H1 (cell line): ENCODE results near the gene ZNF407. TPM values are rescaled to one million over a fixed set of nuclear protein-coding genes. Genes with fewer than 3 reads are reported as not detected.

ENCODE experiments used
- CTCF ChIA-PET: fragments of 300-600 bp; sonication (Branson Sonifier 250); formaldehyde crosslinking; loops from one replicate; lab custom pipeline; 2021; ENCODE audit not compliant: partially characterized antibody; lab: Charles Lee
- POLR2A ChIA-PET: fragments of 300-600 bp; sonication (Branson Sonifier 250); formaldehyde crosslinking; loops from one replicate; lab custom pipeline; 2021; ENCODE audit warnings: inconsistent platforms; ENCODE audit not compliant: partially characterized antibody; lab: Charles Lee
- DNase-seq, 2 experiments: peaks; one replicate each; pipeline versions ENCODE4 v3.0.0 to v3.0.0-alpha.2; 2010 to 2022; ENCODE audit warnings: low spot score in 2 of 2, low read depth in 1 of 2, mixed read lengths in 1 of 2
- FAIRE-seq: peaks from 2 replicates; lab custom pipeline; 2011; peaks lifted over from hg19 to GRCh38; lab: Jason Lieb, UNC
- H2AFZ ChIP-seq: 2 replicates; pipeline ENCODE4 v1.8.1; 2012; ENCODE audit warnings: low read length, inconsistent platforms
- H2AK5ac ChIP-seq: 2 replicates; pipeline ENCODE4 v1.6.1; 2013; ENCODE audit warnings: low read depth, low read length
- H2BK120ac ChIP-seq: replicated peaks from 2 replicates; pipeline ENCODE3; 2013; ENCODE audit warnings: low read depth, low read length, inconsistent platforms
- H2BK12ac ChIP-seq: 2 replicates; pipeline ENCODE4 v1.6.1; 2013; ENCODE audit warnings: low read depth, low read length
- H2BK15ac ChIP-seq: 2 replicates; pipeline ENCODE4 v1.6.1; 2013; ENCODE audit warnings: low read length
- H2BK20ac ChIP-seq: 2 replicates; pipeline ENCODE4 v1.6.1; 2013; ENCODE audit warnings: low read length
- H2BK5ac ChIP-seq: 2 replicates; pipeline ENCODE4 v1.6.1; 2013; ENCODE audit warnings: low read depth, low read length
- H3K14ac ChIP-seq: 2 replicates; pipeline ENCODE4 v1.6.1; 2013; ENCODE audit warnings: inconsistent platforms; ENCODE audit not compliant: insufficient read length
- H3K18ac ChIP-seq: 2 replicates; pipeline ENCODE4 v1.6.1; 2013; ENCODE audit warnings: low read length; ENCODE audit errors: extremely low read depth
- H3K23ac ChIP-seq: 2 replicates; pipeline ENCODE4 v1.6.1; 2013; ENCODE audit warnings: inconsistent platforms; ENCODE audit not compliant: insufficient read length
- H3K23me2 ChIP-seq: 2 replicates; pipeline ENCODE4 v1.6.1; 2013; ENCODE audit warnings: low read depth, low read length
- H3K27ac ChIP-seq: 2 replicates; pipeline ENCODE4 v1.6.1; 2011; ENCODE audit warnings: low read depth, low read length, inconsistent platforms
- H3K27me3 ChIP-seq, 4 experiments: replicated peaks in 1 of 4; 1 replicate in 1 of 4; 2 replicates in 3 of 4; pipeline versions ENCODE4 v1.6.1 to v1.8.1; 2011 to 2013; ENCODE audit warnings: low read length in 3 of 4, mild to moderate bottlenecking in 3 of 4, inconsistent platforms in 2 of 4, mixed read lengths in 2 of 4, moderate library complexity in 1 of 4; ENCODE audit not compliant: control insufficient read depth in 3 of 4, insufficient read depth in 3 of 4; ENCODE audit errors: extremely low read depth in 1 of 4
- H3K36me3 ChIP-seq, 4 experiments: 2 replicates each; pipeline versions ENCODE4 v1.6.1 to v1.8.1; 2011 to 2013; ENCODE audit warnings: mild to moderate bottlenecking in 4 of 4, low read length in 3 of 4, moderate library complexity in 2 of 4, control low read depth in 1 of 4, inconsistent platforms in 1 of 4; ENCODE audit not compliant: insufficient read depth in 4 of 4, control insufficient read depth in 2 of 4
- H3K4ac ChIP-seq: replicated peaks from 2 replicates; pipeline ENCODE3; 2013; ENCODE audit warnings: low read length, low read depth, mixed read lengths, inconsistent platforms; ENCODE audit not compliant: insufficient read length
- H3K4me1 ChIP-seq, 4 experiments: replicated peaks in 1 of 4; 1 replicate in 1 of 4; 2 replicates in 3 of 4; pipeline versions ENCODE4 v1.6.1 to v1.8.1; 2011 to 2013; ENCODE audit warnings: low read length in 3 of 4, inconsistent platforms in 2 of 4, mixed read lengths in 1 of 4; ENCODE audit not compliant: insufficient read depth in 4 of 4, control insufficient read depth in 3 of 4
- H3K4me2 ChIP-seq, 2 experiments: 2 replicates each; pipeline versions ENCODE4 v1.6.1 to v1.8.1; 2011 to 2013; ENCODE audit warnings: low read depth in 2 of 2, low read length in 2 of 2, control low read depth in 1 of 2, inconsistent platforms in 1 of 2, mild to moderate bottlenecking in 1 of 2; ENCODE audit not compliant: insufficient read depth in 1 of 2
- H3K4me3 ChIP-seq, 4 experiments: fragments of 200-600, 300-600 bp in 1 of 4; sonication (generic), shearing (Covaris generic), sonication (Bioruptor Twin) in 1 of 4; 2 replicates each; pipeline versions ENCODE4 v1.5.1 to v1.8.1; 2011 to 2016; ENCODE audit warnings: low read length in 4 of 4, low read depth in 3 of 4, control low read depth in 2 of 4, inconsistent platforms in 2 of 4, mild to moderate bottlenecking in 2 of 4, mixed read lengths in 1 of 4, moderate library complexity in 1 of 4; ENCODE audit not compliant: insufficient read depth in 2 of 4; ENCODE audit errors: extremely low read depth in 1 of 4
- H3K56ac ChIP-seq: replicated peaks from 2 replicates; pipeline ENCODE3; 2013; ENCODE audit warnings: low read depth, mild to moderate bottlenecking, mixed read lengths, low read length, inconsistent platforms; ENCODE audit not compliant: insufficient read length
- H3K79me1 ChIP-seq: 2 replicates; pipeline ENCODE4 v1.6.1; 2013; ENCODE audit warnings: low read depth, low read length, control low read depth
- H3K79me2 ChIP-seq, 2 experiments: 2 replicates each; pipeline versions ENCODE4 v1.6.1 to v1.8.1; 2012 to 2013; ENCODE audit warnings: low read length in 2 of 2, mild to moderate bottlenecking in 2 of 2, inconsistent platforms in 1 of 2; ENCODE audit not compliant: insufficient read depth in 2 of 2, control insufficient read depth in 1 of 2
- H3K9ac ChIP-seq, 4 experiments: replicated peaks in 1 of 4; 1 replicate in 1 of 4; 2 replicates in 3 of 4; pipeline versions ENCODE4 v1.6.1 to v1.8.1; 2011 to 2013; ENCODE audit warnings: low read depth in 3 of 4, low read length in 3 of 4, control low read depth in 2 of 4, mild to moderate bottlenecking in 2 of 4, moderate library complexity in 2 of 4, inconsistent platforms in 1 of 4; ENCODE audit errors: extremely low read depth in 1 of 4
- H3K9me3 ChIP-seq, 2 experiments: 2 replicates each; pipeline versions ENCODE4 v1.6.1 to v1.8.1; 2012 to 2013; ENCODE audit warnings: mild to moderate bottlenecking in 2 of 2, moderate library complexity in 2 of 2, control low read depth in 1 of 2, inconsistent platforms in 1 of 2, low read depth in 1 of 2, low read length in 1 of 2, mixed read lengths in 1 of 2; ENCODE audit not compliant: insufficient read depth in 2 of 2
- H4K20me1 ChIP-seq, 2 experiments: replicated peaks in 1 of 2; 2 replicates each; pipeline versions ENCODE3 to v1.8.1; 2011 to 2013; ENCODE audit warnings: inconsistent platforms in 2 of 2, low read length in 2 of 2, mild to moderate bottlenecking in 1 of 2; ENCODE audit not compliant: insufficient read depth in 2 of 2, control insufficient read depth in 1 of 2
- H4K5ac ChIP-seq: 2 replicates; pipeline ENCODE4 v1.6.1; 2013; ENCODE audit warnings: low read length, low read depth, mixed read lengths, inconsistent platforms; ENCODE audit not compliant: insufficient read length
- H4K8ac ChIP-seq: 2 replicates; pipeline ENCODE4 v1.8.0; 2013; ENCODE audit warnings: mild to moderate bottlenecking, moderate library complexity, low read length, inconsistent platforms; ENCODE audit not compliant: insufficient read depth; ENCODE audit errors: extremely low read depth
- H4K91ac ChIP-seq: replicated peaks from 2 replicates; pipeline ENCODE3; 2013; ENCODE audit warnings: low read length, mixed read lengths, inconsistent platforms; ENCODE audit not compliant: insufficient read length
- CHD1 ChIP-seq: IDR thresholded peaks from 2 replicates; pipeline ENCODE4 v1.6.1; 2012; ENCODE audit warnings: low read depth, low read length, improper control_type of control experiment
- SAP30 ChIP-seq: fragments of 300-600 bp; sonication (generic); IDR thresholded peaks from 2 replicates; pipeline ENCODE4 v1.7.1; 2012; ENCODE audit warnings: low read length, moderate library complexity, mild to moderate bottlenecking, inconsistent platforms; ENCODE audit not compliant: insufficient read depth, insufficient replicate concordance
- TBP ChIP-seq: IDR thresholded peaks from 2 replicates; pipeline ENCODE4 v1.6.1; 2011; ENCODE audit warnings: low read depth, low read length, improper control_type of control experiment
- WGBS, 2 experiments: shearing (Covaris generic) in 1 of 2; methylation state at CpG; one replicate each; pipeline versions ENCODE4 v1.1.6 to v1.1.7; 2013 to 2015; ENCODE audit warnings: low lambda C conversion rate in 2 of 2, mixed read lengths in 2 of 2, inconsistent platforms in 1 of 2, low coverage in 1 of 2, missing lambda C conversion rate in 1 of 2; ENCODE audit not compliant: insufficient replicate concordance in 2 of 2, insufficient coverage in 1 of 2, insufficient read length in 1 of 2; ENCODE audit errors: extremely low coverage in 1 of 2, missing lambda C conversion rate in 1 of 2; 5-methylcytosine and 5-hydroxymethylcytosine counted together
- polyA plus RNA-seq, 7 experiments: library from polyadenylated mRNA; depleted of rRNA in 3 of 7; stranded (reverse) in 5 of 7; unstranded in 2 of 7; fragments of >200 nt in 5 of 7; fragments of 200-250 nt in 2 of 7; gene quantifications; 1 replicate in 5 of 7; 2 replicates in 1 of 7; 4 replicates in 1 of 7; pipeline versions ENCODE4 v1.2.1 to v1.2.3, GENCODE V29; 2011 to 2013; ENCODE audit warnings: missing spikeins in 2 of 7, mixed read lengths in 2 of 7
- total RNA-seq: library from RNA; stranded (reverse); fragmentation: NEBNext Ultra II Directional; extraction: Animal tissue kit (Norgen Biotek cat#: 25700); gene quantifications from 2 replicates; pipeline ENCODE4 v1.2.1, GENCODE V29; 2021

The ZNF407 gene
- total and polyA plus RNA-seq, 2 of the 8 experiments (the other 6 are each of a cell fraction or from before 2014, with no cell fraction given), result 1.5 to 6.8 TPM

DNA sequence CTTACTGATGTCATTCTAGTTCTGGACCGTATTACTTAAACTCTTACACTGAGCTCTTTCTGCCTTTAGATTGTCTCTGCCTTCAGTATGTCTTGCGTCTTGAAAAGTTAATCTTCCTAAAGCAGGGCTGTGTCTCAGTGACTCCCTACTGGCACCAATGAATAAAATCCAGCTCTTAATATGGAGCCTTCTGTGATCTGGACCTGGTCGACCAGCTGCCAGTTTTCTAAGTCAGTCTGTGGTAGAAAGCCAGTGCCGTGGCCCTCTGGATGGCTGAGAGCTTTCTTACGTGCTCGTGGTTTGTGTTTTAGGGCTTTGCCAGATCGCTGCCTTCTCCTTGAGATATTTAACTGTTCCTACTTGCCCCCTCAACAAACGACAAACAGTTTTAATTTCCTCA lies 26.8 kb downstream of the ZNF407 start:
- Histone ChIP-seq H2BK15ac (no peak overlapping the region), H3K56ac (no peak overlapping the region), H2AK5ac (no peak overlapping the region), H3K23ac (no peak overlapping the region), H3K36me3 (no peaks in the 10 kb centered on the region; a peak in 1 of 8 replicates), H2BK120ac (no peak overlapping the region), H3K79me2 (peaks cover 0 to 9% of the 10 kb centered on the region in 2 experiments; a peak in 1 of 4 replicates), H3K14ac (no peak overlapping the region), H2BK20ac (no peak overlapping the region), H3K4me1 (peaks cover 4 to 13% (median 11%) of the 10 kb centered on the region in 4 experiments), H3K27ac (no peak overlapping the region), H3K27me3 (no peaks in the 10 kb centered on the region), H4K91ac (no peak overlapping the region), H3K9me3 (no peaks in the 10 kb centered on the region), H3K4me3 (no peak overlapping the region), H4K20me1 (peaks cover 0 to 6% of the 10 kb centered on the region in 2 experiments), H3K79me1 (peaks cover 5% of the 10 kb centered on the region; the same call in 1 of the 2 replicates), H4K5ac (no peak overlapping the region), H3K4me2 (no peak overlapping the region; a peak in 1 of 4 replicates), H2AFZ (0 out of 2 replicates have a peak overlapping the region, but pooled peaks have one; percentile 13), H3K4ac (no peak overlapping the region), H3K9ac (no peak overlapping the region), H3K18ac (no peak overlapping the region), H3K23me2 (peaks cover 6% of the 10 kb centered on the region; the same call in 1 of the 2 replicates), H4K8ac (no peak overlapping the region), H2BK5ac (no peak overlapping the region), H2BK12ac (no peak overlapping the region)
- 86% methylated on average over 8 of the region's 8 CpGs; no CpG with 5 or more reads in 1 of the 2 experiments for WGBS, 2 experiments
- FAIRE-seq, result no peak
- ChIA-PET CTCF (interaction anchor here (0.8 to 2.2 kb wide), 5 partner anchors 10 to 195 kb away, joined by 3 to 11 read pairs (median 3); no protein-coding TSS in a partner anchor), POLR2A (no interaction called here)
- no peak for DNase-seq
- TF ChIP-seq CHD1 (no peak), SAP30 (no peak), TBP (no peak)
